Activated naive CD4-positive, alpha-beta T cell treated with anti-CD3 and anti-CD28 coated beads for 36 hours (primary cell): Measurements from ENCODE around the gene AGFG2. TPM values are rescaled to one million over a fixed set of nuclear protein-coding genes. Genes with fewer than 3 reads are reported as not detected.

Experiments
- CTCF ChIA-PET: fragments of 350-600 bp; sonication (Branson Sonifier 250); formaldehyde crosslinking; loops from one replicate; lab custom pipeline; 2021; ENCODE audit warnings: antibody characterized with exemption; lab: Charles Lee
- DNase-seq: peaks from one replicate; pipeline ENCODE4 v3.0.0-alpha.2; 2020
- H3K27ac Mint-ChIP-seq: one replicate; pipeline ENCODE4 v1.8.0; 2021; ENCODE audit warnings: mild to moderate bottlenecking, mixed read lengths
- H3K27me3 Mint-ChIP-seq: one replicate; pipeline ENCODE4 v1.8.0; 2021; ENCODE audit warnings: low read depth, mixed read lengths
- H3K36me3 Mint-ChIP-seq: one replicate; pipeline ENCODE4 v1.8.0; 2021; ENCODE audit warnings: low read depth, mixed read lengths
- H3K4me1 Mint-ChIP-seq: one replicate; pipeline ENCODE4 v1.8.0; 2021; ENCODE audit warnings: low read depth, mixed read lengths
- H3K4me3 Mint-ChIP-seq: one replicate; pipeline ENCODE4 v1.8.0; 2021; ENCODE audit warnings: mild to moderate bottlenecking, moderate library complexity, mixed read lengths
- H3K9me3 Mint-ChIP-seq: one replicate; pipeline ENCODE4 v1.8.0; 2021; ENCODE audit warnings: mixed read lengths
- intact Hi-C: fragments of 100-400 bp; cut with micrococcal nuclease; formaldehyde crosslinking; loops from one replicate; pipeline ENCODE4 v1.15.1; 2023
- total RNA-seq, 2 experiments: library from RNA; stranded (reverse); gene quantifications; one replicate each; pipeline ENCODE4 v1.2.3, GENCODE V29; 2021

The AGFG2 gene
- total RNA-seq, 2 experiments from 2014 or later, result 23.4 to 23.9 TPM

DNA sequence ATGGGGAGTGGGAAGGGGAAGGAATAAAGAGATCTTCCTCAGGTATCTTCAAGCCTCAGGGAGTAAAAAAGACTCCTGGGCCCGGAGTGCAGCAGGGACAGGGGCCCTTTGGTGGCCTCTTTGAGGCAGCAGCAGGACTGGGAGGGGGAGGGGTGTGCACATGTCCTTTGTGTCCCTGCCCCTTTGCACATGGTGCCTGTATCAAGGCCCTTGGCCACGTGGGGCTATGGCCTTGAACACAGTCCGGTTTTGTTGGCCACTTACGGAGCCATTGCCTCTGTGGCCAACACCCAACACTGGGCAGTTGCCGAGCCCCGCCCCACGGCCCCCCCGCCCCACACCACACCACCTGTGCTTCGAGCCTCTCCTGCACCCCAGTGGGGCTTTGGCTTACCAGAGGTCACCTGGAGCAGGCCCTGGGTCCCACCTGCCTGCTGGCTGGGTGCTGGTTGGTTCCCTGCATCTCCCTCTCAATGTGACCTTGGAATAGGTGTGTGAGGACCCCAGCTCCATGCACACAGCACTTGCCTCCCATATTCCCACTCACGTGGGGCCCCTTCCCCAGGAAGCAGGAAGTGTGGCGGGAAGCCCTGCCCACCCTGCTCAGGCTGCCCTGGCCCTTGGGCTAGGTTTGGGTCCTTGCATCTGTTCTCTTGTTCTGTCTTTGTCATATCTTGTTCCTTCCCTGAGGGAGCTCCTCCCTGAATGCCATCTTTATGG, 29.3 kb downstream of the AGFG2 start:
- Mint-ChIP-seq H3K4me3 (no peak overlapping the region), H3K9me3 (no peaks in the 10 kb centered on the region), H3K4me1 (peaks cover 25% of the 10 kb centered on the region), H3K27ac (no peak overlapping the region), H3K36me3 (peaks cover 8% of the 10 kb centered on the region), H3K27me3 (no peaks in the 10 kb centered on the region)
- no peak for DNase-seq
- intact Hi-C loops, result no loop called here
- CTCF ChIA-PET, result interaction anchor here (0.7 to 1.5 kb wide), 8 partner anchors 9 to 158 kb away, joined by 3 to 4 read pairs (median 4); no protein-coding TSS in a partner anchor

DNA sequence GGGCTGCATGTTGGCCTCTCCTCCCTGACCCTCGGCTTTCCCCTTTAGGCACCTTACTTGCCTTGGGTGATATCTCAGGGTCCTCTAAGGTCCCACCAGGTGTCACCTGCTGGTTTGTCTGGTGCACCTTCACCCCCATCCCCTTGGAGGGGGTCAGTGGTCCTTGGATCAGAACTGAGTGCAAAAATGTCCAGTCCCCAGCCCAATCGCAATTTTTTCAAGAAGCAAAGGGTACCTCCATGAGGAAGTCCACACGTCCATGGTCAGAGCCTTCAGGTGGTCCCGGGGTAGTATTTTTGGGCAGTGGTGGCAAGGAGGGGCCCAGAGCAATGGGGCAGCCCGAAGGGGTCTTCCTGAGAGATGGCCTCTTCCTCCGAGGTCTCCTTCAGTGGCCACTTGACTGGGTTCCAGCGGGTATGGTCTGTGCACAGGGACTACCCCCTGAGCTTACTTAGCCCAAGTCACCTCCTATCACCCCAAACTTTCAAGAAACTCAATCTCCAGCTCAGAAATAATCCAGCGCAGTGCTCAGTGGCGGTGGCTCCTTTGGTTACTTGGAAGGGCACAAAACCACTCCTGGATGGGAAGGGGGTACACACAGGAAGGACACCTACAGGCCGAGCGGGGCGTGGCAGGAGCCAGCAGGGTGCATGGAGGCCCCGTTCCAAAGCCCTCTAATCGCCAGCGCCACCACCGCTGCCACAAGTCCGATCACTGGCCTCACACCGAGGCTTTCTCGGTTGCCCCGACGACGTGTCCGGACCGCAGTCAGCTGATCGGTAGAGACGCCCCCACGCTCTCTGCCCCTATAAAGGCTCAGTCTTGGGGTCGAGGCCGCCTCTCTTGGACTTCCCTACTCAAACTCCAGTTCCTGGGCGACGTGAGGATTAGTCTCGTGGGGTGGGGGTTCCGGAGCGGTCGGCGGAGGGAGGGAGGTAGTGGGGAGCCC, 30.2 kb downstream of the AGFG2 start:
- intact Hi-C loops, result no loop called here
- Mint-ChIP-seq H3K36me3 (peaks cover 5% of the 10 kb centered on the region), H3K27me3 (no peaks in the 10 kb centered on the region), H3K27ac (peak overlapping the region; percentile 8), H3K9me3 (no peaks in the 10 kb centered on the region), H3K4me3 (peak overlapping the region; percentile 41), H3K4me1 (peaks cover 22% of the 10 kb centered on the region)
- CTCF ChIA-PET, result interaction anchor here (0.6 to 1.5 kb wide), 8 partner anchors 10 to 435 kb away, joined by 3 to 5 read pairs (median 4); no protein-coding TSS in a partner anchor
- DNase-seq, result peak; percentile 56

DNA sequence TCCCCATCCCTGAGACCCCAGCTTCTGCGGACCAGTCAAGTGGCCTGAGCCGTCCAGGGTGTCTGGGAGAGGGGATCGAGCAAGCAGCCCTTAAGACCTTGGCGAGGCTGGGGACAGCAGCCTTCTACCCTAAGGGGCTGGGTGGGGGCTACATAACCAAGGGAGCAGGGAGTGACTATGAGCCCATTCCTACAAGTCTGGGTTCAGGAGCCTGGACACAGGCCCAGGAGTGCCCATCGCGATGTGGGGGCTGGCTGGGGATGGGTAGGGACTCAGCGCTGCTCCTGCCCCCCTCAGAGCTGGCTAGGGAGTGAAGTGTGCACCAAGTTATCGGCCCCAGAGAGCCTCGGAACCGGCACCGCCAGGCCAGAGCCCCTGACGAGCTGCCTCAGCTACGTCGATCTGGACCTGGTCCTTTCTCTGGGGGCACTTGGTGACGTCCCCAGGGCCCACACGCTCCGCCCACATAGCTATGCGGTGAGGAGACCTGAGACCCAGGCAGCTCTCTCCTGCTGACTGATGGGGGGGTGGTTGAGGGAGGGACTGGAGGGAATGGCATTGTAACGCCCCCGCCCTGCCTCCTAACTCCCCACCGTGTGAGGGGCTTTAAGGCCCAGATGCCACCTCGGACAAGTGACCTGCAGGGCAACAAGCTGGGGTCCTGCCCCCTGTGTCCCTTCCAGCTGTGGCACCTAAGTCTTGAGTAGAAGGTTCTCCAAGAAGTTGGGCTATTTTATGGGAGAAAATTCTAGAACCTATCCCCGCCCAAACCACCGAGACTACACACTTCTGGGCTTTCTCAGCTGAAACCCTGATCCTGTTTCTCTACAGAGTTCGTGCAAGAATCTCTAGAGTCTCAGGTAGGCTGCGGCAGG, 32.2 kb downstream of the AGFG2 start:
- Mint-ChIP-seq H3K4me1 (peaks cover 22% of the 10 kb centered on the region), H3K4me3 (no peak overlapping the region), H3K36me3 (peaks cover 7% of the 10 kb centered on the region), H3K9me3 (no peaks in the 10 kb centered on the region), H3K27me3 (no peaks in the 10 kb centered on the region), H3K27ac (no peak overlapping the region)
- no peak for DNase-seq
- CTCF ChIA-PET, result interaction anchor here (0.6 kb wide), 1 partner anchor 106 kb away, joined by 3 read pairs; no protein-coding TSS in a partner anchor
- intact Hi-C loops, result loop anchor here (1.0 to 2.0 kb wide), 2 partner anchors 12 to 34 kb away; no protein-coding TSS in a partner anchor

DNA sequence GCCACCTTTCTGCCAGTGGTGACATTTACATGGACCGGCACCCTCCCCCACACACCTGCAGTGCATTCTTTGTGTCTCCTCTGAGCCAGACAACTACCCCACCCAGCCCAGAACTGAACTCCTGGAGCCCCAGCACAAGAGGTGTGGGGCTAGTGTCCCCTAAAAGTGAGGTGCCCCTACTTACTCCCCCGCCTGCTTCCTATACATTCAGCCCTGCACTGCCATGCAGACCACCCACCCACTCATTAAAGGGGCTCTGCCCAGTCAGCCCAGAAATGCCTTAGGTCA, 32.8 kb downstream of the AGFG2 start:
- no peaks in the 10 kb centered on the region for H3K9me3 Mint-ChIP-seq
- intact Hi-C loops, result loop anchor here (1.0 to 2.0 kb wide), 2 partner anchors 12 to 33 kb away; no protein-coding TSS in a partner anchor
- CTCF ChIA-PET, result interaction anchor here (0.6 kb wide), 1 partner anchor 107 kb away, joined by 3 read pairs; no protein-coding TSS in a partner anchor
- no peak overlapping the region for H3K4me3 Mint-ChIP-seq
- DNase-seq, result no peak
- H3K27ac Mint-ChIP-seq, result no peak overlapping the region
- H3K27me3 Mint-ChIP-seq, result no peaks in the 10 kb centered on the region
- peaks cover 11% of the 10 kb centered on the region for H3K36me3 Mint-ChIP-seq
- peaks cover 22% of the 10 kb centered on the region for H3K4me1 Mint-ChIP-seq

DNA sequence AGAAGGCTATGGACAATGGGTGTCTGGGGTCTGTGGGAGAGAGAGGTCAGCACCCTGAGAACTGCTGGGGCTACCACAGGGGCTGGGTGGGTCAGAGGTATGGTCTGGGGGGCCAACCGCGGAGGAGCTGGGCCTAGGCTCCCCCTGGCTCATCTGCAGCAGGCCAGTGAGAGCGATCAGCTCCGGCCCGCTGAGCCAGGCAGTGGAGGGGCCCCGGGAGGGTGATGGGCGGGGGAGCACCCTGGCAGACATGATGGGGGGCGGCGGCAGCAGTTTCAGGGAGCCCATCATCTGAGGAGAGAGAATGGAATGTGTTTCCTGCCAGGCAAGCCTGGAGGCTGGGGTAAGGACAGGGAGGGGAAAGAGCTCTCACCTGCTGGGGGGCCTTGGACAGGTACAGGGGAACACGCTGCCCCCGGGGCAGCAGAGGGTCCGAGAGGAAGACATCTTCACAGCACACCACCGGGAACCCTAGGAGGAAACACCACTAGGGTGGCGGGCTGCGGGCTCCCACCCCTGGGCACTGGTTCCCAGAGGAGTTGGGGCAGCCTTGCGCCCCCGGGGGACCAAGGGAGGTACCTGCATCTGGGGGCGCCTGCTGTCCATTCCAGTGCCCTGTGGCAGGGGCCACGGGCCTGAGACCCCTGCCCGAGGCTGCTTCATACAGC, 33.4 kb downstream of the AGFG2 start:
- intact Hi-C loops, result no loop called here
- Mint-ChIP-seq H3K4me1 (peaks cover 22% of the 10 kb centered on the region), H3K27ac (no peak overlapping the region), H3K9me3 (no peaks in the 10 kb centered on the region), H3K4me3 (no peak overlapping the region), H3K27me3 (no peaks in the 10 kb centered on the region), H3K36me3 (peaks cover 11% of the 10 kb centered on the region)
- CTCF ChIA-PET, result interaction anchor here (0.8 to 1.4 kb wide), 3 partner anchors 8 to 153 kb away, joined by 3 to 6 read pairs (median 3); no protein-coding TSS in a partner anchor
- no peak for DNase-seq

DNA sequence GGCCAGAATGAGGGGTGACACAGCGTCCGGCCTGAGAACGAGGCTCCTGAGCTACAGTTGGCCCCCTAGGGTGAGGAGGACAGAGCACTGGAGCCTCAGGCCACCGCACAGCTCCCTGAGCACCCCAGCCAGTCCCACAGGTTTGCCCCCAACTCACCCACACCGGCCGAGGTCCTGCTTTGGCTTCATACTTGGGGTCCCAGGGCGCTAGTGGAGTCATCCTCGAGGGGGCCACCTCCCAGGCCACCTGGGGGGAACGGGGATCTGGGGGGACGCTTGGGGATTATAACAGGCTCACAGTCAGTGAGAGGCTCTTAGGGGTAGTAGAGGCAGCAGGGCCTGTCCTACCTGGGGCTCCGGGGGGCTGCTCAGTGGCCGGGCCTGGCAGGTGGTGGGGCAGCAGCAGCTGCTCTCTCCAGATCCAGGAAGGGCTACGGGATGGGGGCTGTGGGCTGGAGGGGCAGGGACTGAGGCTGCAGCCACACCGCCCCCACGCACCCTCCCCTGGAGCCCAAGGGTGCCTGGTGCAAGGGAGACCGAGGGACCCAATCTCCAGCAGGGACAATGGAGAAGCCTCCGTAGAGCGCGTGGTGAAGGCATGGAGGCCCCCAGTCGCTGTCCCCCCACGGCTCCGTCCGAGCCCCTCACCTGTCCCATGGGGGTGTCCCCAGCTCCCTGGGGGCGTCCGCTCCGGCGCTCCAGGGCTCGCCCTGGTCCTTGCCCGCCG, 34.1 kb downstream of the AGFG2 start:
- H3K27me3 Mint-ChIP-seq, result no peaks in the 10 kb centered on the region

DNA sequence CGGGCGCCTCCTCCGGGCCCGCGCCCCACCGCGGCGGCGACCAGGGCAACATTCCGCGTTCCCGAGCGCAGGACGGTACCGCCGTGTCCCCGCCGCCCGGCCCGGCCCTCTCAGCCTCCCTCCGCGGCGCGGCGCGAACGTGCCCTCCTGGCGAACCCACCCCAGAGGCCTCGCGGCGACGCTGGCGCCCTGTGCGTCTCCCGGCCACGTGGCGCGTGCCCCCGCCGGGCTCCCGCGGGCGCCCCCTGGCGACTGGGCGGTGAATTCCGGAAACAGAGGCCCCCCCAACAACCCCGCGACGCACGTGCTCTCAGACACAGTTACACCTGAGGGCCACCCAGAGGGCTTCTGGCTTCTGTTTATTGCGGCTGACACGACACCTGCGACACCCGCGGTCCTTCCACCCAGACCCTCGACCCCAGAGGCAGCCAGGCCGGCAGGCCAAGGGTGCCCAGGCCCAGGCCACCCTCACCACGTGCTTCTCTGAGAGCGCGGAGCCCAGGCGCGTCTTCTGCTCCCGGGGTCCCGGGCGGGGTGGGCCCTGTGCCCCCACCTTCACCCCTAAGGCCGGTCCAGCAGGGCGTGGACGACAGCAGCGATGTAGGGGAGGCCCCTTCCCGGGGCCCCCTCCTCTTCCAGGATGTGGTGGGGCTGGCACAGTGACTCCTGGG, 34.8 kb downstream of the AGFG2 start, which contains the start of gene SAP25:
Gene SAP25, minus strand, starts transcription at position 210 of the 671 bp plus-strand sequence. Its CDS starts 158 bp downstream, at position 52.
- Mint-ChIP-seq H3K4me3 (no peak within 1 kb of the TSS), H3K36me3 (peaks cover 13% of the 10 kb centered on the region), H3K9me3 (no peaks in the 10 kb centered on the region), H3K4me1 (peaks cover 18% of the 10 kb centered on the region), H3K27ac (no peak within 1 kb of the TSS), H3K27me3 (no peaks in the 10 kb centered on the region)
- intact Hi-C loops, result no loop called here
- CTCF ChIA-PET, result interaction anchor here (1.4 kb wide), 2 partner anchors 10 to 92 kb away, joined by 3 to 6 read pairs; no protein-coding TSS in a partner anchor
- DNase-seq, result no peak

More for the DNA sequence above, 34.1 kb downstream of the AGFG2 start:
- Mint-ChIP-seq H3K4me3 (no peak overlapping the region), H3K36me3 (peaks cover 11% of the 10 kb centered on the region), H3K9me3 (no peaks in the 10 kb centered on the region), H3K27ac (no peak overlapping the region), H3K4me1 (peaks cover 22% of the 10 kb centered on the region)
- no peak for DNase-seq
- CTCF ChIA-PET, result interaction anchor here (1.4 kb wide), 2 partner anchors 9 to 91 kb away, joined by 3 to 6 read pairs; no protein-coding TSS in a partner anchor
- intact Hi-C loops, result no loop called here

DNA sequence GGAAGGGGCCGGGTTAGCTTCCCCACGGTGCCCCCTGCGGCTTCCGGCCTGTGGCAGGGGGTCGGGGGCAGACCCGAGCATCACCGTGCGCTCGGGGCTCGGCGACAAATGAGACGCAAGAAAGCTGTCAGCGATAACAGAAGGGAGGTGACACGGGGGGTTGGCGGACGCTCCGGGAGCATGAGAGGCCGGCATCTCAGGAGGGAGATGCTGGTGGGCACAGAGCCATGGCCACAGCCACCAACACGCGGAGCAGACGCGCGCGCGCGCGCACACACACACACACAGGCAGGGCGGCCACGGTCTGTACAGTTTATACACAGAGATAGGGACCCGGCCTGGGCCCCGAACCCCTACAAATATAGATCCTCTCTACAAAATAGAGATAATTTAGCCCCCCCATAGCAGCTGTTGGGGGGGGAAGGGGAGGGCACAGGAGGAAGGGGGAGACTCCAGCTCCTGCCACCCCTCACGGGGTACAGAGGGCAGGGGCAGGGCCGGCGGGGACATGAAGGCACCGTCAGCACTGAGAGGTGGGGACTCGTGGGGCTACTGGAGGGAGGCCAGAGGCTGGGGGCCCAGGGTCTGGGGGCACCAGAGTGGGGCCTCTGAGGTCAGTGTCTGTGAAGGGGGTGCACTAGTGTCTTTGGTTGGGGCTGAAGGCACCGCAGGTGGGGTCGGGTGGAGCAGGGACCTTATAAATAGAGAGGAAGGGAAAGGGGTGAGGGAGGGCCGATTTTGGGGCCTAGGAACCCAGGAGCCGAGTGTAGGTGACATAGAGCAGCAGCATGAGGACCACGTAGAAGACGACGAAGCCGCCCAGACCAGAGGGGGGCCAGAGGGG, 35.6 kb downstream of the AGFG2 start:
- Mint-ChIP-seq H3K4me1 (peaks cover 12% of the 10 kb centered on the region), H3K27ac (no peak overlapping the region), H3K36me3 (peaks cover 17% of the 10 kb centered on the region), H3K4me3 (no peak overlapping the region), H3K9me3 (no peaks in the 10 kb centered on the region), H3K27me3 (no peaks in the 10 kb centered on the region)
- intact Hi-C loops, result no loop called here
- DNase-seq, result no peak
- CTCF ChIA-PET, result no interaction called here

DNA sequence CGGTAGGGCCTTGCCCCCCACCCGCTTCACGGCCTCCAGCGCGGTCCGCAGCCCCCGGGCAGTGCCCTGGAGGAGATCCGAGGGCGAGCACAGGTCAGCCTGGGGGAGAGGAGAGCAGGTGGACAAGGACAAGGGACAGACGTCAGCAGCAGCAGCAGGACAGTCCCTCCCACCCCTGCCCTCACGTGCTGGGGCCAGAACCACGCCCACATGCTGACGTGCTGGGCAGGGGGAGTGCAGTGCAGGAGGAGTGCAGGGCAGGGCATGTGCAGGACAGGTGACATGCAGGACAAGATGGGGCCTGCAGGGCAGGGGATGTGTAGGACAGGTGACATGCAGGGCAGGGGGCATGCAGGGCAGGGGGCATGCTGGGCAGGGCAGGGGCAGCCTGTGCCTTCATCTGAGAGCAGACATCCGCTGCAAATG, 36.2 kb downstream of the AGFG2 start:
- CTCF ChIA-PET, result no interaction called here
- no peak overlapping the region for H3K4me3 Mint-ChIP-seq
- H3K9me3 Mint-ChIP-seq, result no peaks in the 10 kb centered on the region
- intact Hi-C loops, result no loop called here
- DNase-seq, result no peak
- H3K4me1 Mint-ChIP-seq, result peaks cover 12% of the 10 kb centered on the region
- H3K27me3 Mint-ChIP-seq, result no peaks in the 10 kb centered on the region
- peaks cover 18% of the 10 kb centered on the region for H3K36me3 Mint-ChIP-seq
- no peak overlapping the region for H3K27ac Mint-ChIP-seq
